Gastrocnemius medialis (tissue), 4 donors: Measurements from ENCODE around the gene FAHD2A.

ENCODE experiments used
- POLR2A ChIP-seq, 2 donors: fragments of 450-650 bp; IDR thresholded peaks; one replicate each; pipeline ENCODE4 v1.6.1; 2017; ENCODE audit warnings: antibody characterized with exemption in 2 of 2, mild to moderate bottlenecking in 2 of 2, moderate library complexity in 2 of 2
- TF ChIP-seq, protein P1 (sequence below), 5 experiments: fragments of 450-650 bp in 3 of 5; fragments of 200-600 bp in 2 of 5; sonication (generic) in 2 of 5; IDR thresholded peaks in 4 of 5; conservative IDR thresholded peaks in 1 of 5; 1 replicate in 4 of 5; 2 replicates in 1 of 5; pipeline ENCODE4 v1.5.1; 2016 to 2019; ENCODE audit warnings: antibody characterized with exemption in 5 of 5, mild to moderate bottlenecking in 3 of 5, moderate library complexity in 3 of 5

- TF ChIP-seq, protein P1, sequence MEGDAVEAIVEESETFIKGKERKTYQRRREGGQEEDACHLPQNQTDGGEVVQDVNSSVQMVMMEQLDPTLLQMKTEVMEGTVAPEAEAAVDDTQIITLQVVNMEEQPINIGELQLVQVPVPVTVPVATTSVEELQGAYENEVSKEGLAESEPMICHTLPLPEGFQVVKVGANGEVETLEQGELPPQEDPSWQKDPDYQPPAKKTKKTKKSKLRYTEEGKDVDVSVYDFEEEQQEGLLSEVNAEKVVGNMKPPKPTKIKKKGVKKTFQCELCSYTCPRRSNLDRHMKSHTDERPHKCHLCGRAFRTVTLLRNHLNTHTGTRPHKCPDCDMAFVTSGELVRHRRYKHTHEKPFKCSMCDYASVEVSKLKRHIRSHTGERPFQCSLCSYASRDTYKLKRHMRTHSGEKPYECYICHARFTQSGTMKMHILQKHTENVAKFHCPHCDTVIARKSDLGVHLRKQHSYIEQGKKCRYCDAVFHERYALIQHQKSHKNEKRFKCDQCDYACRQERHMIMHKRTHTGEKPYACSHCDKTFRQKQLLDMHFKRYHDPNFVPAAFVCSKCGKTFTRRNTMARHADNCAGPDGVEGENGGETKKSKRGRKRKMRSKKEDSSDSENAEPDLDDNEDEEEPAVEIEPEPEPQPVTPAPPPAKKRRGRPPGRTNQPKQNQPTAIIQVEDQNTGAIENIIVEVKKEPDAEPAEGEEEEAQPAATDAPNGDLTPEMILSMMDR (IDR thresholded peaks at IDR 0.05 in 4 of 5, conservative IDR thresholded peaks at IDR 0.05 in 1 of 5) = no peak
- TF ChIP-seq POLR2A (IDR thresholded peaks at IDR 0.05) = no peak
Observed at GRCh38 chr2:95380731-95381130, 21.8 kb upstream of the FAHD2A start.
